ENCODE measurements around the gene TMEM107. TPM values are rescaled to one million over a fixed set of nuclear protein-coding genes. Genes with fewer than 3 reads are reported as not detected.

TMEM107 gene
- total RNA-seq, 1 donor from 2014 or later = 14.7 TPM

GRCh38 chr17:8209907-8210760 lies 34.0 kb upstream of the TMEM107 start, which contains the start of gene AURKB:
Gene AURKB, minus strand, starts transcription at chr17:8210575. Its CDS starts 351 bp downstream, at chr17:8210224.
- Histone ChIP-seq H3K27me3 (ENCODE audit: control insufficient read depth, insufficient read depth, low read length) (no peaks in the 10 kb centered on the region), H3K4me3 (ENCODE audit: low read depth, low read length) (peak within 1 kb of the TSS; percentile 67), H3K36me3 (ENCODE audit: control insufficient read depth, insufficient read depth, low read length) (peaks cover 2% of the 10 kb centered on the region)
- TF ChIP-seq, protein P1, sequence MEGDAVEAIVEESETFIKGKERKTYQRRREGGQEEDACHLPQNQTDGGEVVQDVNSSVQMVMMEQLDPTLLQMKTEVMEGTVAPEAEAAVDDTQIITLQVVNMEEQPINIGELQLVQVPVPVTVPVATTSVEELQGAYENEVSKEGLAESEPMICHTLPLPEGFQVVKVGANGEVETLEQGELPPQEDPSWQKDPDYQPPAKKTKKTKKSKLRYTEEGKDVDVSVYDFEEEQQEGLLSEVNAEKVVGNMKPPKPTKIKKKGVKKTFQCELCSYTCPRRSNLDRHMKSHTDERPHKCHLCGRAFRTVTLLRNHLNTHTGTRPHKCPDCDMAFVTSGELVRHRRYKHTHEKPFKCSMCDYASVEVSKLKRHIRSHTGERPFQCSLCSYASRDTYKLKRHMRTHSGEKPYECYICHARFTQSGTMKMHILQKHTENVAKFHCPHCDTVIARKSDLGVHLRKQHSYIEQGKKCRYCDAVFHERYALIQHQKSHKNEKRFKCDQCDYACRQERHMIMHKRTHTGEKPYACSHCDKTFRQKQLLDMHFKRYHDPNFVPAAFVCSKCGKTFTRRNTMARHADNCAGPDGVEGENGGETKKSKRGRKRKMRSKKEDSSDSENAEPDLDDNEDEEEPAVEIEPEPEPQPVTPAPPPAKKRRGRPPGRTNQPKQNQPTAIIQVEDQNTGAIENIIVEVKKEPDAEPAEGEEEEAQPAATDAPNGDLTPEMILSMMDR (IDR thresholded peaks at IDR 0.05; ENCODE audit: insufficient read depth, low read length, poor library complexity, severe bottlenecking) = no peak
- peak; percentile 87 for DNase-seq (ENCODE audit: low read depth)

DNA sequence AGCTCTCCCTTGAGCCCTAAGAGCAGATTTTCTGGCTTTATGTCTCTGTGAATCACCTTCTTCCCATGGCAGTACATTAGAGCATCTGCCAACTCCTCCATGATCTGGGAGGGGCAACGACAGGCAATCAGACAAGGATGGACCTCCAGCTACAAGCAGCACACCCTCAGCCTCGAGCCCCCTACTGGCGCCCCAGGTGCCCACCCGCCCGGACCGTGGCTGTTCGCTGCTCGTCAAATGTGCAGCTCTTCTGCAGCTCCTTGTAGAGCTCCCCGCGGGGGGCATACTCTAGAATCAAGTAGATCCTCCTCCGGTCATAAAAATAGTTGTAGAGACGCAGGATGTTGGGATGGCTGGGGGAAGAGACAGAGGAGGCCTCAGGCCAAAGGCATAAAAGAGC lies 30.4 kb upstream of the TMEM107 start:
- no peak for DNase-seq (ENCODE audit: low read depth)
- Histone ChIP-seq H3K27me3 (ENCODE audit: control insufficient read depth, insufficient read depth, low read length) (no peaks in the 10 kb centered on the region), H3K4me3 (ENCODE audit: low read depth, low read length) (no peak overlapping the region), H3K36me3 (ENCODE audit: control insufficient read depth, insufficient read depth, low read length) (peaks cover 2% of the 10 kb centered on the region)
- TF ChIP-seq, protein P1 (IDR thresholded peaks at IDR 0.05; ENCODE audit: insufficient read depth, low read length, poor library complexity, severe bottlenecking) = no peak

- TF ChIP-seq, protein P1 (IDR thresholded peaks at IDR 0.05; ENCODE audit: insufficient read depth, low read length, poor library complexity, severe bottlenecking) = no peak
- Histone ChIP-seq H3K27me3 (ENCODE audit: control insufficient read depth, insufficient read depth, low read length) (no peaks in the 10 kb centered on the region), H3K4me3 (ENCODE audit: low read depth, low read length) (no peak overlapping the region), H3K36me3 (ENCODE audit: control insufficient read depth, insufficient read depth, low read length) (peaks cover 2% of the 10 kb centered on the region)
- no peak for DNase-seq (ENCODE audit: low read depth)
These were observed 28.8 kb upstream of the TMEM107 start for GRCh38 chr17:8204761-8205555.

DNA sequence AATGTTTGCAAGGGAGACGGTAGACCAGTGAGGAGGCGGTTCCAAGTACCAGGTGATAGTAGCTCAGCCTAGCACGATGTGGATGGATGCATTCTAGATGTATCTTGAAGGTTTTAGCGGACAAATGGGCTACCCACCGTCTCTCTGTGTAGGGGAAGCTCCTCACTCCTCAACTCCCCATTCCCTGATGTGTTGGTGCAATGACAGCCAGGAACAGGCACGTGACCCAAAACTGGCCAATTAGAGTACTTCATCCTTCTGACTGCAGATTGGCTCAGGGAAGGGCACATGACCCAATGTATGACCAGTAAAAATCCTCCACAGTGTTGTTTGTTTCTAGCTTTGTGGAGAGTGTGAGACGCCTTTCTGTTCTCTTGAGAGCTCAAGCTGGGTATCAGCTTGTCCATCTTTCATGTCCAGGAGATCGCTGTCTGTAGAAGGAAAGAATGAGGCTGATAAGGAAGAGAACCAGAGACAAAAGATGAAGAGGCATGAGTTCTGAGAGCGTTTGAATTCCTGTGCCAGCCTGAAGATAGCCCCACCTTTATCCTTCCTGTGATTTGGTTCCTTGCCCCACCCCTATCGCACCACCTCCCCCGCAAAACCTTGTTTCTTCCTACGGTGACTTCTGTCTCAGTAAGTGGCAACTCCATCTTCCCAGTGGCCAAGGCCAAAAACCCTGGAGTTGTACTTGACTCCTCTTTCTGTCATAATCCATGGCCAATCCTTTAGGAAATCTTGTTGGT lies 16.1 kb upstream of the TMEM107 start:
- DNase-seq (ENCODE audit: low read depth) = peak; percentile 88
- no peaks in the 10 kb centered on the region for H3K27me3 ChIP-seq (ENCODE audit: control insufficient read depth, insufficient read depth, low read length)
- H3K36me3 ChIP-seq (ENCODE audit: control insufficient read depth, insufficient read depth, low read length) = no peaks in the 10 kb centered on the region
- peak overlapping the region; percentile 29 for H3K4me3 ChIP-seq (ENCODE audit: low read depth, low read length)
- TF ChIP-seq, protein P1 (IDR thresholded peaks at IDR 0.05; ENCODE audit: insufficient read depth, low read length, poor library complexity, severe bottlenecking) = no peak

DNA sequence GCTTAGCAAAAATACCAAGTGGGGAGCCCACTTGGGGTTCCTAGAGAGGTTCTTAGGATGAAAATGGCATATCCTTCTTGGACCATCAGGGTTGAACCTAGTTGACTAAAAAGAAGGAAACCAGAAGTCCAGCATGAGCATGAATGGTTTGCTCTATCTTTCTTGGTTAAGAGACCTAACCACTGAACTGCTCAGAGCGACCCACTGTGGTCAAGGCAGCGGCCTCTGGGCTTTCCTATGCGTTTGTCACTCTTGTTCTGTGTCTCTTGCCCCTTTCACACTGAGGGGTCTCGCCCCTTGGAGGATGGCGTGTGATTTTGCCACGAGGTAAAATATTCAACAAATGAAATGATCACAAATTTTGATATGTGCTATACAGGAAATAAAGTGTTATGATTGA lies 14.3 kb upstream of the TMEM107 start:
- no peaks in the 10 kb centered on the region for H3K36me3 ChIP-seq (ENCODE audit: control insufficient read depth, insufficient read depth, low read length)
- H3K4me3 ChIP-seq (ENCODE audit: low read depth, low read length) = no peak overlapping the region
- H3K27me3 ChIP-seq (ENCODE audit: control insufficient read depth, insufficient read depth, low read length) = no peaks in the 10 kb centered on the region
- TF ChIP-seq, protein P1 (IDR thresholded peaks at IDR 0.05; ENCODE audit: insufficient read depth, low read length, poor library complexity, severe bottlenecking) = no peak
- DNase-seq (ENCODE audit: low read depth) = no peak

All from kidney epithelial cell (primary cell).